Stomach (tissue), 9 donors: ENCODE data around the gene PTCHD1. TPM values are rescaled to one million over a fixed set of nuclear protein-coding genes. Genes with fewer than 3 reads are reported as not detected.

Experiments
- DNase-seq, 2 donors: peaks; one replicate each; pipeline versions ENCODE4 v3.0.0 to v3.0.0-alpha.2; 2013 to 2019
- H3K27ac ChIP-seq, 5 donors: fragments of 200-600 bp in 4 of 5; sonication (generic) in 4 of 5; one replicate each; pipeline ENCODE4 v1.5.1; 2013 to 2019; ENCODE audit warnings: mild to moderate bottlenecking in 1 of 5, moderate library complexity in 1 of 5
- H3K27me3 ChIP-seq, 3 donors: fragments of 200-600 bp; sonication (generic); one replicate each; pipeline ENCODE4 v1.5.1; 2017 to 2019; ENCODE audit warnings: mixed run types in 1 of 3
- H3K36me3 ChIP-seq, 4 donors: fragments of 200-600 bp; sonication (generic); 1 replicate in 3 of 4; 2 replicates in 1 of 4; pipeline ENCODE4 v1.5.1; 2016 to 2019
- H3K4me1 ChIP-seq, 4 donors: fragments of 200-600 bp; sonication (generic); one replicate each; pipeline ENCODE4 v1.5.1; 2016 to 2019
- H3K4me3 ChIP-seq, 4 donors: fragments of 200-600 bp; sonication (generic) in 3 of 4; one replicate each; pipeline ENCODE4 v1.5.1; 2016 to 2019; ENCODE audit warnings: mild to moderate bottlenecking in 1 of 4
- H3K9me3 ChIP-seq, 4 donors: fragments of 200-600 bp; sonication (generic); one replicate each; pipeline ENCODE4 v1.5.1; 2016 to 2019
- CTCF ChIP-seq, 7 experiments: fragments of 450-650 bp in 4 of 7; fragments of 200-600 bp in 3 of 7; sonication (generic) in 3 of 7; IDR thresholded peaks; one replicate each; pipeline ENCODE4 v1.5.1; 2016 to 2019; ENCODE audit warnings: antibody characterized with exemption in 7 of 7, control low read depth in 2 of 7, mild to moderate bottlenecking in 1 of 7
- EP300 ChIP-seq: sonication (generic); formaldehyde crosslinking; IDR thresholded peaks from one replicate; pipeline ENCODE4 v1.6.1; 2017; ENCODE audit warnings: antibody characterized with exemption
- POLR2A ChIP-seq, 4 donors: fragments of 450-650 bp; IDR thresholded peaks; one replicate each; pipeline ENCODE4 v1.6.1; 2016; ENCODE audit warnings: antibody characterized with exemption in 4 of 4, control low read depth in 2 of 4, mild to moderate bottlenecking in 1 of 4, moderate library complexity in 1 of 4
- POLR2AphosphoS5 ChIP-seq, 3 donors: sonication (generic); formaldehyde crosslinking; IDR thresholded peaks; one replicate each; pipeline ENCODE4 v1.6.1; 2016; ENCODE audit warnings: antibody characterized with exemption in 3 of 3
- WGBS, 5 donors: extraction: QIAGEN DNeasy Blood & Tissue Kit in 3 of 5; methylation state at CpG; one replicate each; pipeline versions ENCODE4 v1.1.5 to v1.1.7; 2013 to 2018; 5-methylcytosine and 5-hydroxymethylcytosine counted together
- intact Hi-C: fragments of 100-400 bp; cut with DNase I; formaldehyde crosslinking; loops from one replicate; pipeline ENCODE4 v1.15.1; 2023; ENCODE audit warnings: low total_unique reads
- polyA plus RNA-seq, 3 donors: library from polyadenylated mRNA; stranded (reverse); fragments of 200-250 nt; gene quantifications; one replicate each; pipeline ENCODE4 v1.2.3, GENCODE V29; 2013
- total RNA-seq, 5 donors: library from RNA; depleted of rRNA; stranded (reverse); fragments of >200 nt; gene quantifications; one replicate each; pipeline versions ENCODE4 v1.1.0 to v1.2.3, GENCODE V29; 2014 to 2016
- donor health status: healthy with polysubstance abuse.
- donor health status: Bipolar disorder and iron deficiency.
- donor health status: healthy.

PTCHD1 gene
- total and polyA plus RNA-seq, 8 donors: 0.15 to 6.2 (median 1.7) TPM; not detected in 1

- WGBS, 5 donors: 63 to 82% (median 71%) methylated on average over 8 of the region's 8 CpGs
- Histone ChIP-seq H3K4me1 (no peaks in the 10 kb centered on the region), H3K4me3 (no peak overlapping the region), H3K27ac (no peak overlapping the region), H3K9me3 (no peaks in the 10 kb centered on the region), H3K27me3 (no peaks in the 10 kb centered on the region), H3K36me3 (no peaks in the 10 kb centered on the region)
- DNase-seq: no peak
- TF ChIP-seq CTCF (IDR thresholded peaks at IDR 0.05) (no peak), POLR2AphosphoS5 (IDR thresholded peaks at IDR 0.05) (no peak), EP300 (no peak), POLR2A (IDR thresholded peaks at IDR 0.05) (no peak)
- intact Hi-C loops: no loop called here
Observed at GRCh38 chrX:23398570-23398969, 63.9 kb downstream of the PTCHD1 start.

GRCh38 chrX:23403849-23404248 lies 69.2 kb downstream of the PTCHD1 start:
- 31 to 58% (median 44%) methylated on average over 6 of the region's 6 CpGs for WGBS, 5 donors
- Histone ChIP-seq H3K9me3 (no peaks in the 10 kb centered on the region), H3K4me3 (no peak overlapping the region), H3K4me1 (peaks cover 0 to 5% (median 0%) of the 10 kb centered on the region in 4 donors), H3K27ac (no peak overlapping the region), H3K36me3 (no peaks in the 10 kb centered on the region), H3K27me3 (no peaks in the 10 kb centered on the region)
- no peak for DNase-seq
- TF ChIP-seq POLR2A (IDR thresholded peaks at IDR 0.05) (no peak), CTCF (IDR thresholded peaks at IDR 0.05) (peak in 1 of 7 experiments; percentile 9), EP300 (no peak)
- intact Hi-C loops: no loop called here

GRCh38 chrX:23422912-23423311 lies 88.3 kb downstream of the PTCHD1 start:
- no peak for DNase-seq
- Histone ChIP-seq H3K4me3 (no peak overlapping the region), H3K27me3 (no peaks in the 10 kb centered on the region), H3K4me1 (no peaks in the 10 kb centered on the region), H3K27ac (no peak overlapping the region), H3K36me3 (no peaks in the 10 kb centered on the region), H3K9me3 (peaks cover 0 to 59% (median 15%) of the 10 kb centered on the region in 4 donors)
- WGBS, 5 donors: 59 to 81% (median 75%) methylated on average over 1 of the region's 1 CpG
- TF ChIP-seq POLR2A (IDR thresholded peaks at IDR 0.05) (no peak), EP300 (no peak), POLR2AphosphoS5 (IDR thresholded peaks at IDR 0.05) (no peak), CTCF (IDR thresholded peaks at IDR 0.05) (no peak)
- intact Hi-C loops: no loop called here

- Histone ChIP-seq H3K4me3 (no peak overlapping the region), H3K27ac (peak overlapping the region; percentile 14 to 64 (median 44)), H3K36me3 (no peaks in the 10 kb centered on the region), H3K27me3 (no peaks in the 10 kb centered on the region), H3K9me3 (no peaks in the 10 kb centered on the region), H3K4me1 (peaks cover 7 to 18% (median 10%) of the 10 kb centered on the region in 4 donors)
- WGBS, 5 donors: 16 to 30% (median 22%) methylated on average over 3 of the region's 3 CpGs
- DNase-seq: peak; percentile 76 to 84
- TF ChIP-seq POLR2AphosphoS5 (IDR thresholded peaks at IDR 0.05): peak; percentile 24 to 63 (median 28)
- TF ChIP-seq EP300: no peak
- intact Hi-C loops: no loop called here
Observed at GRCh38 chrX:23434356-23434884, 99.8 kb downstream of the PTCHD1 start.

- intact Hi-C loops: no loop called here
- DNase-seq: no peak
- Histone ChIP-seq H3K9me3 (no peaks in the 10 kb centered on the region), H3K27ac (peak overlapping the region in 4 of 5 donors; percentile 43 to 64 (median 50)), H3K27me3 (no peaks in the 10 kb centered on the region), H3K36me3 (no peaks in the 10 kb centered on the region), H3K4me1 (peaks cover 7 to 18% (median 10%) of the 10 kb centered on the region in 4 donors), H3K4me3 (no peak overlapping the region)
- 60 to 100% (median 70%) methylated on average over 1 of the region's 1 CpG for WGBS, 5 donors
- TF ChIP-seq POLR2AphosphoS5 (IDR thresholded peaks at IDR 0.05) (no peak), CTCF (IDR thresholded peaks at IDR 0.05) (no peak)
Observed at GRCh38 chrX:23435108-23435507, 100.5 kb downstream of the PTCHD1 start.
